ENCODE measurements around the gene CDK9. TPM values are rescaled to one million over a fixed set of nuclear protein-coding genes. Genes with fewer than 3 reads are reported as not detected.

CDK9 gene
- total RNA-seq, 1 experiment from 2014 or later, result 62.1 TPM

- no peaks in the 10 kb centered on the region for H3K36me3 Mint-ChIP-seq (ENCODE audit: insufficient read depth, unreplicated experiment)
- peak overlapping the region; percentile 83 for H3K4me3 Mint-ChIP-seq (ENCODE audit: unreplicated experiment)
- peak overlapping the region; percentile 43 for H3K27ac Mint-ChIP-seq (ENCODE audit: low read depth, unreplicated experiment)
- intact Hi-C loops (cut with micrococcal nuclease), result no loop called here
- peak; percentile 96 for DNase-seq (ENCODE audit: unreplicated experiment)
- no TSS peak for BruUV-seq (replicated peaks)
- no peaks in the 10 kb centered on the region for H3K27me3 Mint-ChIP-seq (ENCODE audit: insufficient read depth, unreplicated experiment)
- ChIA-PET POLR2A (interaction anchor here (0.6 to 4.9 kb wide), 18 partner anchors 10 to 1712 kb away, joined by 3 to 50 read pairs (median 4); partner anchors contain the start of genes CDK9, FPGS, TOR2A and ZNF79), CTCF (interaction anchor here (0.6 to 1.7 kb wide), 10 partner anchors 13 to 255 kb away, joined by 3 to 10 read pairs (median 4); partner anchors contain the start of gene TOR2A)
- H3K9me3 Mint-ChIP-seq (ENCODE audit: unreplicated experiment), result no peaks in the 10 kb centered on the region
- TF ChIP-seq CTCF (IDR thresholded peaks at IDR 0.05; ENCODE audit: unreplicated experiment), result no peak
- no peaks in the 10 kb centered on the region for H3K4me1 Mint-ChIP-seq (ENCODE audit: insufficient read depth, unreplicated experiment)
Observed at GRCh38 chr9:127770905-127771569, 14.8 kb upstream of the CDK9 start.

- H3K27me3 Mint-ChIP-seq (ENCODE audit: insufficient read depth, unreplicated experiment), result no peaks in the 10 kb centered on the region
- POLR2A ChIA-PET, result interaction anchor here (0.6 to 4.9 kb wide), 15 partner anchors 11 to 1711 kb away, joined by 3 to 50 read pairs (median 6); partner anchors contain the start of genes CDK9, FPGS, TOR2A and ZNF79
- peak overlapping the region; percentile 43 for H3K27ac Mint-ChIP-seq (ENCODE audit: low read depth, unreplicated experiment)
- CTCF ChIA-PET, result interaction anchor here (0.6 to 1.7 kb wide), 7 partner anchors 12 to 115 kb away, joined by 3 to 10 read pairs (median 3); partner anchors contain the start of gene TOR2A
- no peak for TF ChIP-seq CTCF (IDR thresholded peaks at IDR 0.05; ENCODE audit: unreplicated experiment)
- BruUV-seq (replicated peaks), result no TSS peak
- H3K9me3 Mint-ChIP-seq (ENCODE audit: unreplicated experiment), result no peaks in the 10 kb centered on the region
- H3K4me3 Mint-ChIP-seq (ENCODE audit: unreplicated experiment), result peak overlapping the region; percentile 83
- no peaks in the 10 kb centered on the region for H3K36me3 Mint-ChIP-seq (ENCODE audit: insufficient read depth, unreplicated experiment)
- DNase-seq (ENCODE audit: unreplicated experiment), result no peak
- intact Hi-C loops (cut with micrococcal nuclease), result no loop called here
- H3K4me1 Mint-ChIP-seq (ENCODE audit: insufficient read depth, unreplicated experiment), result no peaks in the 10 kb centered on the region
Observed at GRCh38 chr9:127771570-127772189, 14.2 kb upstream of the CDK9 start.

GRCh38 chr9:127772603-127773002 lies 13.2 kb upstream of the CDK9 start:
- POLR2A ChIA-PET, result interaction anchor here (1.2 to 4.9 kb wide), 6 partner anchors 12 to 157 kb away, joined by 3 to 50 read pairs (median 10); partner anchors contain the start of genes CDK9 and TOR2A
- no TSS peak for BruUV-seq (replicated peaks)
- no peak overlapping the region for H3K27ac Mint-ChIP-seq (ENCODE audit: low read depth, unreplicated experiment)
- H3K4me1 Mint-ChIP-seq (ENCODE audit: insufficient read depth, unreplicated experiment), result no peaks in the 10 kb centered on the region
- CTCF ChIA-PET, result interaction anchor here (0.7 to 1.3 kb wide), 4 partner anchors 38 to 147 kb away, joined by 3 to 4 read pairs (median 3); partner anchors contain the start of gene TOR2A
- no peaks in the 10 kb centered on the region for H3K27me3 Mint-ChIP-seq (ENCODE audit: insufficient read depth, unreplicated experiment)
- H3K36me3 Mint-ChIP-seq (ENCODE audit: insufficient read depth, unreplicated experiment), result no peaks in the 10 kb centered on the region
- H3K9me3 Mint-ChIP-seq (ENCODE audit: unreplicated experiment), result no peaks in the 10 kb centered on the region
- no peak for DNase-seq (ENCODE audit: unreplicated experiment)
- intact Hi-C loops (cut with micrococcal nuclease), result no loop called here
- no peak overlapping the region for H3K4me3 Mint-ChIP-seq (ENCODE audit: unreplicated experiment)
- TF ChIP-seq CTCF (IDR thresholded peaks at IDR 0.05; ENCODE audit: unreplicated experiment), result no peak

GRCh38 chr9:127773272-127773671 lies 12.6 kb upstream of the CDK9 start:
- no peak for TF ChIP-seq CTCF (IDR thresholded peaks at IDR 0.05; ENCODE audit: unreplicated experiment)
- ChIA-PET POLR2A (interaction anchor here (1.2 to 2.9 kb wide), 3 partner anchors 12 to 30 kb away, joined by 3 to 28 read pairs (median 6); partner anchors contain the start of gene CDK9), CTCF (interaction anchor here (0.7 to 1.3 kb wide), 4 partner anchors 38 to 146 kb away, joined by 3 to 4 read pairs (median 3); partner anchors contain the start of gene TOR2A)
- no peak overlapping the region for H3K27ac Mint-ChIP-seq (ENCODE audit: low read depth, unreplicated experiment)
- no peak overlapping the region for H3K4me3 Mint-ChIP-seq (ENCODE audit: unreplicated experiment)
- no peak for DNase-seq (ENCODE audit: unreplicated experiment)
- H3K4me1 Mint-ChIP-seq (ENCODE audit: insufficient read depth, unreplicated experiment), result no peaks in the 10 kb centered on the region
- BruUV-seq (replicated peaks), result no TSS peak
- no peaks in the 10 kb centered on the region for H3K9me3 Mint-ChIP-seq (ENCODE audit: unreplicated experiment)
- H3K36me3 Mint-ChIP-seq (ENCODE audit: insufficient read depth, unreplicated experiment), result no peaks in the 10 kb centered on the region
- no peaks in the 10 kb centered on the region for H3K27me3 Mint-ChIP-seq (ENCODE audit: insufficient read depth, unreplicated experiment)
- intact Hi-C loops (cut with micrococcal nuclease), result no loop called here

Measured in MCF 10A (cell line).